ENCODE data around the gene STON1.

GRCh38 chr2:48589170-48589767 is 59.3 kb downstream of the STON1 start:
- TF ChIP-seq CTCF (conservative IDR thresholded peaks at IDR 0.05) = peak; percentile 95
- TF ChIP-seq EZH2 (IDR thresholded peaks at IDR 0.05; ENCODE audit: low read depth) = no peak
